BE2C (cell line): ENCODE measurements around the gene OPA3.

Source experiments
- DNase-seq: peaks from one replicate; pipeline ENCODE4 v3.0.0-alpha.2; 2020
- H3K27me3 ChIP-seq: fragments of 250-450 bp; sonication (Bioruptor Pico); 2 replicates; pipeline ENCODE4 v1.5.1; 2020; ENCODE audit warnings: mild to moderate bottlenecking
- H3K36me3 ChIP-seq: fragments of 250-450 bp; sonication (Bioruptor Pico); 2 replicates; pipeline ENCODE4 v1.5.1; 2020; ENCODE audit warnings: mild to moderate bottlenecking
- H3K4me1 ChIP-seq: fragments of 250-450 bp; sonication (Bioruptor Pico); 2 replicates; pipeline ENCODE4 v1.5.1; 2020
- H3K4me3 ChIP-seq: 2 replicates; pipeline ENCODE4 v1.5.1; 2011; ENCODE audit warnings: low read depth, low read length
- H3K9me3 ChIP-seq: fragments of 250-450 bp; sonication (Bioruptor Pico); 2 replicates; pipeline ENCODE4 v1.5.1; 2020
- TF ChIP-seq, protein P1 (sequence below): IDR thresholded peaks from 2 replicates; pipeline ENCODE4 v1.5.1; 2012; ENCODE audit warnings: mild to moderate bottlenecking, low read depth, low read length

Gene OPA3

GRCh38 chr19:45477713-45478453, 106.7 kb downstream of the OPA3 start:
- H3K4me3 ChIP-seq, result peak overlapping the region; percentile 39
- H3K4me1 ChIP-seq, result peaks cover 3% of the 10 kb centered on the region; the same call in 1 of the 2 replicates
- no peaks in the 10 kb centered on the region for H3K36me3 ChIP-seq
- no peaks in the 10 kb centered on the region for H3K9me3 ChIP-seq
- TF ChIP-seq, protein P1, sequence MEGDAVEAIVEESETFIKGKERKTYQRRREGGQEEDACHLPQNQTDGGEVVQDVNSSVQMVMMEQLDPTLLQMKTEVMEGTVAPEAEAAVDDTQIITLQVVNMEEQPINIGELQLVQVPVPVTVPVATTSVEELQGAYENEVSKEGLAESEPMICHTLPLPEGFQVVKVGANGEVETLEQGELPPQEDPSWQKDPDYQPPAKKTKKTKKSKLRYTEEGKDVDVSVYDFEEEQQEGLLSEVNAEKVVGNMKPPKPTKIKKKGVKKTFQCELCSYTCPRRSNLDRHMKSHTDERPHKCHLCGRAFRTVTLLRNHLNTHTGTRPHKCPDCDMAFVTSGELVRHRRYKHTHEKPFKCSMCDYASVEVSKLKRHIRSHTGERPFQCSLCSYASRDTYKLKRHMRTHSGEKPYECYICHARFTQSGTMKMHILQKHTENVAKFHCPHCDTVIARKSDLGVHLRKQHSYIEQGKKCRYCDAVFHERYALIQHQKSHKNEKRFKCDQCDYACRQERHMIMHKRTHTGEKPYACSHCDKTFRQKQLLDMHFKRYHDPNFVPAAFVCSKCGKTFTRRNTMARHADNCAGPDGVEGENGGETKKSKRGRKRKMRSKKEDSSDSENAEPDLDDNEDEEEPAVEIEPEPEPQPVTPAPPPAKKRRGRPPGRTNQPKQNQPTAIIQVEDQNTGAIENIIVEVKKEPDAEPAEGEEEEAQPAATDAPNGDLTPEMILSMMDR, result no peak
- H3K27me3 ChIP-seq, result peaks cover 25% of the 10 kb centered on the region
- no peak for DNase-seq
